ENCODE results near the gene ADCY1.

ADCY1 gene

GRCh38 chr7:45653209-45653907, 79.2 kb downstream of the ADCY1 start:
- no peak for DNase-seq (ENCODE audit: low spot score)

- DNase-seq (ENCODE audit: low spot score) = no peak
These were observed 80.2 kb downstream of the ADCY1 start for GRCh38 chr7:45654341-45654740.

DNA sequence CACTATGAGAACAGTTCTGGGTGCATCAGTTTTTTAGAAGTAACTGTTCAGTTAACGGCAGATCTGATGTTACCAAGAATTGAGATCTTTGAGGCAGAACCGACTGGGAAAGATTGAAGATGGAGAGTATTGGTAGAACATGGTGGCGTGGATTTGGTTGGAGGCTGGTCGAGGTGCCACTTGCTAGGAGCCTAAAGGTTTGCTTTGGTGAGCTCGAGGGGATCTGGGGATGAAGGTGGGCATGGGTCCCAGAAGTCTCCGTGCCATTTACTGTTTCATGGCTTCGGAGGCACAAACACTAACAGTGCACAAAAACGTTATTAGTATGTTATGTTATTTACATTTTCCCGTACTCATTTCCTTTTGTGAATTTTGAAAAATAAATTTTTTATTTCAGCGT, 81.4 kb downstream of the ADCY1 start:
- DNase-seq (ENCODE audit: low spot score) = no peak

DNA sequence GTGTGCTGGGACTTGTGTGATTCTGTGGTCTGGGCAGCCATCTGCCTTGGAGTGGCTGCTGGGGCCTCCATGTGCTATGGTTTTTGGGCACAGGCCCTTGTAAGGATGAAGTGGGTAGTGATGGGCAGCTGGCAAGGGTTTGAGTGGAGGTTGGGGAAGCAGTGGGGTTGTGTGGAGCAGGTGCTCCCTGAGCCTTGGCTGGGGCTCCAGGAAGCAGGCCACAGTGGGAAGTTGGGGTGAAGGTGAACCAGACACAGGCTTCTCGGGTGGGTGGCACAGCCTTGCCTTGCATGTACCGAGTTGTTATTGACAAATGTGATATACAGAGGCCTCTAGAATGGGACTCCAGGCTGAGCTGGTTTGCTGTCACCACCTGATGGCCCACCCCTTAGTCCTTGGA, 82.3 kb downstream of the ADCY1 start:
- no peak for DNase-seq (ENCODE audit: low spot score)

- peak; percentile 34 for DNase-seq (ENCODE audit: low spot score)
These were observed 83.1 kb downstream of the ADCY1 start for GRCh38 chr7:45657136-45657889.

DNA sequence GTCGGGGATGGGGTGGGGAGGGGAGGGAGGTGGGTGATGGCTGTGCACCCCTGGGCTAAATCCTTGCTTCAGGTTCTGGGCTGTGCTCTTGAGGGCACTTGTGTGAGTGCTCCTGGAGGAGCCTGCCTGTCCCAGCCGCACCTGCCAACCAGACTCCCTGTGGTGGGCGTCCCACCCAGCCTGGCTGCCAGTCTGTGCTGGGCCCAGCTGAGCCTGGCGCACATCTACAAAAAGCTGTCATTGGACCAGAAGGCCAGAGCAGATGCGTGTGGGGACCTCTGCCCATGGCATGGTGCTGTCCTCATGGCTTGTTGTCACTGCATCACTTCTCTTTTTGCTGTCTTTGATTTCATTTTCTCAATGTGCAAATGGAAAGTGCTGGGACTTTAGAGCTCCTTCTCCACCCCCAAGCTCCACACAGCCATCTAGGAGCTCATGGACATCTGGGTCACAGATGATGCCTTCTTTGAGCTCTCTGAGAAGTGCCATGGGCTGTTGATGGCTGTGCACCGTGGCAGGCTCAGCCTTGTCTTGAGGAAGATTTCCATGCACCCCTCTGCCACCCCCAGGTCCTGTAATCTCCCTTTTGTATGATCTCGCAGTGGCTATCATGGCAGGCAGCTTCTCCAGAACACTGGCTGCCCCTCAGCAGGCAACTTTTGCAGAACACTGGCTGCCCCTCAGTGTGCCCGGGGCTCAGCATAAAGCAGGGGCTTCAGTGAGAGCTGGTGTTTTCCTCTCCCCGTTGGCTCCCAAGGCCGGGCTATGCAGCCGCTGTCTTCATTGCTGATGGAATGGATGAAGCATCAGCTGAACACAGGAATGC, 83.9 kb downstream of the ADCY1 start:
- DNase-seq (ENCODE audit: low spot score) = peak; percentile 37

DNA sequence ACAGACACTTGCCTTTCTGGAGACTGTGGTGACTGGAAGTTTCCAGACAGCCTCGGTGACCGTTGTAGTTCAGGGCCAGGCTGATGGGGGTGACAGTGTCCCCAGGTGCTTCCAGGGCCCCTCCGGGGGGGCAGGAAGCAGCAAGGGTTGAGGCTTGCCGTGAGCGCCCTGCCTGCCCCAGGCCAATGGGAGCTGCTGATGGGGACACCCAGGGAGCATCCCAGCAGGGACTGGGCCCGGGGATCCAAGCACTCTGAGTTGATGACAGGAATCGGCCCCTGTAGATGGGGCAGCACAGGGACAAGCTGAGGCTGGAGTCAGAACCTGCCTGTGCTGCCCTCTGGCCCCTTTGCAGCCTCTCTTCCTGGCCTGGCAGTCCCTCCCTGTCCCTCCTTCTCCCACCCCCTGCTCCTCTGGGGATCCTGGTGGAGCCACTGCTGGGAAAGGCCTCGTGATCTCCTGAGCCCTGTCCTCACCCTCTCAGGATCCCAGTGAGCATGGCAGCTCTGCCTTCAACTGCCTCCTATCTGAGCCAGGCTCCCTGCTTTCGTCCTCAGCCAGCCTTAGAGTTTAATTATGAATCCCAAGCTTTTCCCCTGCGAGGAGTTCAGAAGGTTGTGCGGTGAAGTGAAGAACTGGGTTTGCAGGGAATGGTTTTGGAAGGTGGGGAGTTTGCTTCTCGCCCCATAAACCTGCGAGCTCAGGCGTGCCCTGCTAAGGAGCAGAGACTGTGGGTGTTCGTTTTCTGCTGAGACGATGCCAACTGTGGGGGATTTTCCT, 84.7 kb downstream of the ADCY1 start:
- peak; percentile 32 for DNase-seq (ENCODE audit: low spot score)

GRCh38 chr7:45659496-45660139, 85.5 kb downstream of the ADCY1 start:
- peak; percentile 29 for DNase-seq (ENCODE audit: low spot score)

- peak; percentile 29 for DNase-seq (ENCODE audit: low spot score)
These were observed 86.2 kb downstream of the ADCY1 start for GRCh38 chr7:45660201-45660900.

GRCh38 chr7:45660901-45661211, 86.7 kb downstream of the ADCY1 start:
- DNase-seq (ENCODE audit: low spot score) = no peak

DNA sequence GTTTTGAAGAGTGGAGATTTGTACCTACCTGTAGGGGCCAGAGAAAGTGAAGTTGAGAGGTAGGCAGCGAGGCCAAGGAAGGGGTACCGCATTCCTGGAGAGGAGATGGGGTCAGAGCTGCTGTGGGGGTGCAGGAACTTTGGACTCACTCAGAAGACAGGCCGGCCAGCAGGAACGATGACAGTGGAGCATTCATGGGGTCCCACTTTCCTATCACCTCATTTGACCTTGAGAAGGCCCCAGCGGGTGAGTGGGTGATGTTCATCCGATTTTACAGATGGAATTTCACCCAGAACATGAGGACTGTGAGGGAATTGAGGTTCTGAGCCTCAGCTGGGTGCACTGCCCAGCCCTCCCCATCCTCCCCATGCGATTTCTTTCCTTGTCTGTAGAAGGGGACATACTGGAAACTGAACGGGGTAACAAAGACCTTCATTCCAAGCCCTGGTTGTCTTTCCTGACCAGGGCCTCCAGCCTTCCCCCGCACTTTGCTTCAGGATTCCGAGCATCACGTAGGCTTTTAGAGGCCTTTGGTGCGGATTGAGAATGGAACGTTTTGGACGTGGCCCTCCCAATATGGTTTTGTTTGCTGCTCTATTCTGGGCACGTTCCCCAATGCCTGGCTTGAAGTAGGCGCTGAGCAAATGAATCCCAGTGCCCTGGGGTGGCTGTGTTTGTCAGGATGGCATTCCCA, 87.3 kb downstream of the ADCY1 start:
- peak; percentile 11 for DNase-seq (ENCODE audit: low spot score)

DNA sequence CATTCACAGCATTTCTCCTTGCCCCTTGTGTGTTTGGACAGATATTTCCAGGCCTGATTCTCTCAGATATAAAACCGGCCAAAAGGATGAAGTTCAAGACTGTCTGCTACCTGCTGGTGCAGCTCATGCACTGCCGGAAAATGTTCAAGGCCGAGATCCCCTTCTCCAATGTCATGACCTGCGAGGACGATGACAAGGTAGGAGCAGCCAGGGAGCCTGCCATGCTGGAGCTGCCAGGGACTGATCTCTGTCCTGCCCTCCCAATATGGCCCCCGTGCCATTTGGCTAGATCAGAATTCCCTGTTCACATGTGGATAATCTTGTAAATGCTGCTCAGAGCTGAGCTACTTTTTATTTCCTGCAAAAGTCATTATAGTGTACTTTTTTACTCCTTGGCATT, 87.8 kb downstream of the ADCY1 start:
- DNase-seq (ENCODE audit: low spot score) = peak; percentile 20

GRCh38 chr7:45662540-45663166, 88.5 kb downstream of the ADCY1 start:
- DNase-seq (ENCODE audit: low spot score) = peak; percentile 42

DNA sequence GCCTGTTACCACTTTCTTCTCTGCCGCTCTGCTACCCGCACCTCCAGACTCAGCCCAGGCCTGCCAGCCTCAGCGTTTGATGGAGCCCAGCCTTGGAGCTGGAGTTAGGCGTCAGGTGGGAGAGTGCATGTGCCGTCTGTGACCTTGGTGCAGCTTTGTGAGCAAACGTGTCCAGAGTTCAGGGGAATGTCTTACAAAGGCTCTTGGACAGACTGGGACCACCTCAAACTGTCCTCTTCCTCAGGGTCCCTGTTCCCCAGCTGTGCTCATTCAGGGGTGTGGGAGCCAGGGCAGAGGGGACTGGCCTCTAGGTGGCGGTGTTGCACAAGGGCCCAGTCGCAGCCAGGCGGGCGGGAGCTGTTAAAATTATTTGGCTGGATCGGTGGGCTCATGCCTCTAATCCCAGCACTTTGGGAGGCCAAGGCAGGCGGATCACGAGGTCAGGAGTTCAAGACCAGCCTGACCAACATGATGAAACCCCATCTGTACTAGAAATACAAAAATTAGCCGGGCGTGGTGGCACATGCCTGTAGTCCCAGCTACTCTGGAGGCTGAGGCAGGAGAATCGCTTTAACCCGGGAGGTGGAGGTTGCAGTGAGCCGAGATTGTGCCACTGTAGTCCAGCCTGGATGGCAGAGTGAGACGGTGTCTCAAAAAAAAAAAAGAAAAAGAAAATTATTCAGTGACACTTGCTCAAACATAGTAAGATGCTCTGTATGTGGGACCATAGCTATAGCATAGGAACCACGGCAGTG, 89.2 kb downstream of the ADCY1 start:
- peak; percentile 64 for DNase-seq (ENCODE audit: low spot score)

DNA sequence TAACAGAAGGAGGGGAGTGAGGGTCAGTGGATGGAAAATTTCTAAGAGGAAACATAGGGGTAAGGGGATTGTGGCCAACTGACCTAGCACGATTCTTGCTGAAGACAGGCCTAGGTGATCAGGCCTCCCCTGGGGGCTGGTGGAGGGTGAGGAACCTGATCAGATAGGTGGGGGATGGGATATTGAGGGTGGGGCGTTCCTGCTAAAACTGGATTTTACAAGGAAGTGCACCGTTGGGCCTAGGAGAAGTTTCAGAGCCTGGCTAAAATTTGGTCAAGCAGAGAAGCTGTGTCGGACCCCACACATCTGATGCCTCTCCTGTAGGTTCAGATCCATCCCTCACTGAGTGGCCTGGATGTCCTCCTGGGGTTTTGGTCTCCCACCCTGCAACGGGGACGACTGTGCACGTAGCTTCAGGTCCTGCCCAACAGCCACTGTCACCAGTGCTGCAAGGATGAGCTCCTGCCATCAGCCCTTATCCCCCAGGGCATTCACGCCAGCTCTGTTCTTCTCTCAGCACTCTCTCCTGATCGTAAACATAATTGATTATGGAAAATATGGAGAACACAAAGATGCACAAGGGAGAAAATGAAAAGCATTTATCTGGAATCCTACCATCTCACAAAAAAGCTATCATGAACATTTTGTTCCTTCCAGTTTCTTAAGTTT, 89.9 kb downstream of the ADCY1 start:
- DNase-seq (ENCODE audit: low spot score) = peak; percentile 19

DNA sequence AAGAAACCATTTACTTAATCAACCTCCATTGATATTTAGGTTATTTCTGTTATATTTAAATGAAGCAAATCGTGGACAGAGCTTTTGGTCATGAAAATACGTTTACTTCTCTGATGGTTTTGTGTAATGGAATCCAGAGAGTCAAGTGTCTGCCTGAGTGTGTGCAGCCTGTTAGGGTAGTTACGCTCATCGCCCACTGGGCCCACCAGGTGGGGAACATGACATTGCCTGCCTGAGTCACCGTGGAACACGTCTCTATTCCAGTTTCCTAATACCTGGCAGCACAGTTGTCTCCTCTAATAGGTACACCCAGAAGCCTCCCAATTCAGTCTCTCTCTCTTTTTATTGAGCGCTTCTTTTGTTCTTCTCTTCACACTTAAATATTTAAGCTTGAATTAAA, 91.0 kb downstream of the ADCY1 start:
- no peak for DNase-seq (ENCODE audit: low spot score)

GRCh38 chr7:45670227-45670626, 96.1 kb downstream of the ADCY1 start:
- no peak for DNase-seq (ENCODE audit: low spot score)

- no peak for DNase-seq (ENCODE audit: low spot score)
These were observed 96.5 kb downstream of the ADCY1 start for GRCh38 chr7:45670717-45671116.
